HEK293 (cell line): ENCODE data around the gene HSPG2.
A peak's percentile ranks its signal among the peaks of the same experiment; 100 is the strongest.
"Not testable (repeated sequence)": the region's sequence is repeated elsewhere in the genome, so short reads cannot be mapped to it uniquely, and the experiment has no call there.

Source experiments
- CTCF ChIA-PET: fragments of 350-600 bp; formaldehyde crosslinking; extraction: SDS; loops from one replicate; lab custom pipeline; 2021; ENCODE audit warnings: antibody characterized with exemption; lab: Yijun Ruan, JAX
- POLR2A ChIA-PET: fragments of 300-600 bp; formaldehyde crosslinking; extraction: SDS; loops from one replicate; lab custom pipeline; 2020; ENCODE audit warnings: antibody characterized with exemption, inconsistent platforms; lab: Yijun Ruan, JAX
- H3K27ac ChIP-seq: fragments of 200-500 bp; sonication (Bioruptor generic); 2 replicates; pipeline ENCODE4 v1.5.1; 2014; ENCODE audit warnings: low read depth, low read length, control low read depth, inconsistent platforms; ENCODE audit errors: extremely low read depth
- H3K36me3 ChIP-seq, 2 experiments: fragments of 200-500 bp in 1 of 2; sonication (Bioruptor generic) in 1 of 2; 1 replicate in 1 of 2; 2 replicates in 1 of 2; pipeline ENCODE4 v1.5.1; 2014 to 2017; ENCODE audit warnings: inconsistent platforms in 2 of 2, low read length in 2 of 2; ENCODE audit not compliant: control insufficient read depth in 2 of 2, insufficient read depth in 1 of 2
- H3K4me1 ChIP-seq: fragments of 200-500 bp; sonication (Bioruptor generic); 2 replicates; pipeline ENCODE4 v1.5.1; 2014; ENCODE audit warnings: mild to moderate bottlenecking, low read length, inconsistent platforms; ENCODE audit not compliant: control insufficient read depth, insufficient read depth
- H3K4me3 ChIP-seq: 2 replicates; pipeline ENCODE4 v1.5.1; 2011; ENCODE audit warnings: low read depth, mild to moderate bottlenecking, control low read depth, low read length, moderate library complexity
- H3K9me3 ChIP-seq: fragments of 200-500 bp; sonication (Bioruptor generic); 2 replicates; pipeline ENCODE4 v1.5.1; 2014; ENCODE audit warnings: low read depth, low read length, inconsistent platforms; ENCODE audit not compliant: control insufficient read depth, insufficient read depth
- SCRT2 ChIP-seq: fragments of 450-650 bp; formaldehyde crosslinking; IDR thresholded peaks from 2 replicates; pipeline ENCODE4 v1.5.1; 2016; ENCODE audit warnings: missing biosample characterization, missing genetic modification characterization

Gene HSPG2

DNA sequence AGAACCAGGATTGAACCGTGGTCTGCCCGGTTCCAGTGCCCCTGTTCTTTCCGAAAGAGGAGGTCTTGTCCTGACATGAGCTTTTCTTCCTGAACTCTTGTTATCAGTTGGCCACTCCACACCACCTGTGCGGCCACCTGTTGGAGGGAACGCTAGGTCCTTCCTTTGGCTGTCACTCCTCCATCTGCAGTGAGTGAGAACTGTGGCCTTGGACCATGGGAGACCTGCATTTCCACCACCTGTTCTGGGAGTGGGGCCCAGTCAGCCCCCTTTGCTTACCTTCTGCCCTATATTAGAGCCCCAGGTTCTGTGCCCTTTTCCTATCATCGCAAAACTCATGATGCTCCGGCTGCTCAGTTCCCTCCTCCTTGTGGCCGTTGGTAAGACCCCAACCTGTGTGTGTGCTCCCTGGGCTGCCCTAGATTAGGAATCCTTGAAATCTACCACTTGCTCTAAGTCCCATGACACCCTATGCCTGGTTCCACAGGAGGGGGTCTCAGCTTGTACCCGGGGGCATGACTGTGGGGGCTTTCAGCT lies 39.7 kb upstream of the HSPG2 start, which contains the start of gene CELA3B:
CELA3B (plus strand) TSS at position 320 of the 537 bp plus-strand sequence; CDS start at position 338, 18 bp downstream.
- POLR2A ChIA-PET, H3K9me3 ChIP-seq, H3K4me1 ChIP-seq, H3K36me3 ChIP-seq, H3K27ac ChIP-seq, H3K4me3 ChIP-seq: not testable (repeated sequence)
- TF ChIP-seq SCRT2 (tag by site-specific recombination): peak; percentile 65
- CTCF ChIA-PET: interaction anchor here (0.6 to 1.3 kb wide), 3 partner anchors 12 to 28 kb away, joined by 3 read pairs; no protein-coding TSS in a partner anchor

- POLR2A ChIA-PET, H3K36me3 ChIP-seq, H3K27ac ChIP-seq, CTCF ChIA-PET, H3K4me3 ChIP-seq, H3K9me3 ChIP-seq, H3K4me1 ChIP-seq: not testable (repeated sequence)
Observed at GRCh38 chr1:21975296-21975695, 38.2 kb upstream of the HSPG2 start.

GRCh38 chr1:21974699-21975098 lies 37.6 kb upstream of the HSPG2 start:
- POLR2A ChIA-PET, CTCF ChIA-PET, H3K9me3 ChIP-seq, H3K36me3 ChIP-seq, H3K4me3 ChIP-seq, H3K27ac ChIP-seq, H3K4me1 ChIP-seq: not testable (repeated sequence)

GRCh38 chr1:21973948-21974347 lies 36.8 kb upstream of the HSPG2 start:
- H3K4me1 ChIP-seq, H3K4me3 ChIP-seq, H3K27ac ChIP-seq, H3K36me3 ChIP-seq, H3K9me3 ChIP-seq, POLR2A ChIA-PET, CTCF ChIA-PET: not testable (repeated sequence)

DNA sequence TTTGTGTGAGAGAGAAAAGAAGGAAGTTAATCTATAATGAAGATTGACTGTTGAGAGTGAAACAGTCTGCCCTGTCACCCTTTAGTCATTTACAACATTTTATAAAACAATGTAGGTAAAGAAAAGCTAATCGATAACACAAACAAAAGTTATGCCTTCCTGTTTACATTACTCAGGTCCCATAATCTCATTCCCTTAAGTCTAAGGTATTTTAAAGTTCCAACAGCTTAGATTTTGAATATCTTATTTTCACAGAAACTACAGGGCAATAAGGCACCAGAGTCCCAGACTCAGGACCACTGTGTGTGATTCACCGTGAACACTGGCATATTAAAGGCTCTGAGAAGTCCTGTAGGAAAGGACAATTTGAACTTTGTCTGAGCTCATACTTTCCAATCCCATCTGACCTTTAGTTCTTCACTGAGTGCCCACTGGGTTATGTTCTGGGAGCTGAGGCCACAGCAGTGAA lies 35.9 kb upstream of the HSPG2 start:
- H3K9me3 ChIP-seq, H3K4me3 ChIP-seq, H3K36me3 ChIP-seq, H3K27ac ChIP-seq, POLR2A ChIA-PET, H3K4me1 ChIP-seq: not testable (repeated sequence)
- CTCF ChIA-PET: interaction anchor here (1.2 kb wide), 1 partner anchor 603 kb away, joined by 5 read pairs; no protein-coding TSS in a partner anchor

GRCh38 chr1:21970523-21970922 lies 33.4 kb upstream of the HSPG2 start:
- CTCF ChIA-PET, H3K4me1 ChIP-seq, H3K9me3 ChIP-seq, H3K27ac ChIP-seq, H3K36me3 ChIP-seq, H3K4me3 ChIP-seq: not testable (repeated sequence)
- POLR2A ChIA-PET: interaction anchor here (0.6 kb wide), 1 partner anchor 1071 kb away, joined by 5 read pairs; no protein-coding TSS in a partner anchor

DNA sequence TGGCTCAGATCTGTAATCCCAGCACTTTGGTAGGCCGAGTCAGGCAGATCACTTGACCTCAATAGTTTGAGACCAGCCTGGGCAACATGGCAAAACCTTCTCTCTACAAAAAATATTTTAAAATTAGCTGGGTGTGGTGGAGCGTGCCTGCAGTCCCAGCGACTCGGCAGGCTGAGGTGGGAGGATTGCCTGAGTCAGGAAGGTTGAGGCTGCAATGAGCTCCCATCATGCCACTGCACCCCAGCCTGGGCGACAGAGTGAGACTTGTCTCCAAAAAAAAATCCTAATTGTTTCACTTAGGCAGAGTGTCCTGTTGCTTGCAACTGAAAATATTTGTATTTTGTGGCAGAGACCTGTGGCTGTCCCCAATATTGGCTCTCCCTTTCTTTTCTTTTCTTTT lies 32.0 kb upstream of the HSPG2 start:
- not testable (repeated sequence) for H3K27ac ChIP-seq, H3K4me3 ChIP-seq, H3K36me3 ChIP-seq, H3K9me3 ChIP-seq, H3K4me1 ChIP-seq
- ChIA-PET CTCF (interaction anchor here (0.6 kb wide), 1 partner anchor 110 kb away, joined by 3 read pairs; no protein-coding TSS in a partner anchor), POLR2A (interaction anchor here (0.6 kb wide), 1 partner anchor 65 kb away, joined by 4 read pairs; no protein-coding TSS in a partner anchor)

DNA sequence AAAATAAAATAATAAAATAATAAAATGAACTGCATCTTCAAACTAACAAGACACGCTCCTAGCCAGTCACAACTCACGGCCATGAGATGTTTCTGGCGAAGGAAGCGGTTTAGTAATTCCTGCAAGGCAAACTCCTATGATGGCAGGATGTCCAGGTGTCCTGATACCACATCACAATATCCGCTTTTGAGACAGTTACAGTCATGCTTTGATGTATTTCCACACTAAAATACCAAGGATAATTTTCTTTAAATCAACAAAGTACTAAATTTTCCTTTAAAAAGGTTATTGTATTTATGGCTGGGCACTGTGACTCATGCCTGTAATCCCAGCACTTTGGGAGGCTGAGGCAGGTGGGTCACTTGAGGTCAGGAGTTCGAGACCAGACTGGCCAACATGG lies 30.1 kb upstream of the HSPG2 start:
- H3K4me3 ChIP-seq, H3K4me1 ChIP-seq, H3K27ac ChIP-seq, POLR2A ChIA-PET, H3K9me3 ChIP-seq, H3K36me3 ChIP-seq: not testable (repeated sequence)
- CTCF ChIA-PET: interaction anchor here (0.7 to 1.2 kb wide), 2 partner anchors 100 to 264 kb away, joined by 3 to 4 read pairs; no protein-coding TSS in a partner anchor
